Activated naive CD4-positive, alpha-beta T cell treated with anti-CD3 and anti-CD28 coated beads for 36 hours (primary cell): ENCODE measurements around the gene EIF4G1. TPM values are rescaled to one million over a fixed set of nuclear protein-coding genes. Genes with fewer than 3 reads are reported as not detected.
A peak's percentile ranks its signal among the peaks of the same experiment; 100 is the strongest.

Experiments used
- CTCF ChIA-PET: fragments of 350-600 bp; sonication (Branson Sonifier 250); formaldehyde crosslinking; loops from one replicate; lab custom pipeline; 2021; ENCODE audit warnings: antibody characterized with exemption; lab: Charles Lee
- DNase-seq: peaks from one replicate; pipeline ENCODE4 v3.0.0-alpha.2; 2020
- H3K27ac Mint-ChIP-seq: one replicate; pipeline ENCODE4 v1.8.0; 2021; ENCODE audit warnings: mild to moderate bottlenecking, mixed read lengths
- H3K27me3 Mint-ChIP-seq: one replicate; pipeline ENCODE4 v1.8.0; 2021; ENCODE audit warnings: low read depth, mixed read lengths
- H3K36me3 Mint-ChIP-seq: one replicate; pipeline ENCODE4 v1.8.0; 2021; ENCODE audit warnings: low read depth, mixed read lengths
- H3K4me1 Mint-ChIP-seq: one replicate; pipeline ENCODE4 v1.8.0; 2021; ENCODE audit warnings: low read depth, mixed read lengths
- H3K4me3 Mint-ChIP-seq: one replicate; pipeline ENCODE4 v1.8.0; 2021; ENCODE audit warnings: mild to moderate bottlenecking, moderate library complexity, mixed read lengths
- H3K9me3 Mint-ChIP-seq: one replicate; pipeline ENCODE4 v1.8.0; 2021; ENCODE audit warnings: mixed read lengths
- intact Hi-C: fragments of 100-400 bp; cut with micrococcal nuclease; formaldehyde crosslinking; loops from one replicate; pipeline ENCODE4 v1.15.1; 2023
- total RNA-seq, 2 experiments: library from RNA; stranded (reverse); gene quantifications; one replicate each; pipeline ENCODE4 v1.2.3, GENCODE V29; 2021

The EIF4G1 gene
- total RNA-seq, 2 experiments from 2014 or later, result 345 to 375 TPM

GRCh38 chr3:184349563-184350470 lies 35.4 kb downstream of the EIF4G1 start:
- H3K36me3 Mint-ChIP-seq, result peaks cover 4% of the 10 kb centered on the region
- H3K9me3 Mint-ChIP-seq, result no peaks in the 10 kb centered on the region
- no peak overlapping the region for H3K4me3 Mint-ChIP-seq
- no peak for DNase-seq
- no peaks in the 10 kb centered on the region for H3K4me1 Mint-ChIP-seq
- CTCF ChIA-PET, result interaction anchor here (0.9 to 1.0 kb wide), 2 partner anchors 11 kb away, joined by 3 read pairs; no protein-coding TSS in a partner anchor
- intact Hi-C loops, result no loop called here
- H3K27me3 Mint-ChIP-seq, result no peaks in the 10 kb centered on the region
- H3K27ac Mint-ChIP-seq, result no peak overlapping the region

DNA sequence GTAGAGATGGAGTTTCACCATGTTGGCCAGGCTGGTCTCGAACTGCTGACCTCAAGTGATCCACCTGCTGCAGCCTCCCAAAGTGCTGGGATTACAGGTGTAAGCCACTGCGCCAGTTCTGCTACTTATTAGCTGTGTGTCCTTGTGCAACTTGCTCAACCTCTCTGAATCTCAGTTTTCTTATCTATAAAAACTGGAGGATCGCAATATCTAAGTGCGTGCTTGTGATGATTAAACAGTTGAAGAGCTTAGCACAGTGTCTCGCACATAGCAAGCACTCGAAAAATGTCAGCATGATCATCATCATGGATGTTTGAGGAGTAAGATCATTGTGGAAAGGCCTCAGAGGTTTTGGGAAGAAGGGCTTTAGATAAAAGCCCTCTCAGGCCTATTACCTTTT lies 36.2 kb downstream of the EIF4G1 start:
- H3K36me3 Mint-ChIP-seq, result peaks cover 2% of the 10 kb centered on the region
- H3K4me1 Mint-ChIP-seq, result no peaks in the 10 kb centered on the region
- intact Hi-C loops, result no loop called here
- no peaks in the 10 kb centered on the region for H3K27me3 Mint-ChIP-seq
- H3K9me3 Mint-ChIP-seq, result no peaks in the 10 kb centered on the region
- no peak overlapping the region for H3K4me3 Mint-ChIP-seq
- CTCF ChIA-PET, result interaction anchor here (1.0 kb wide), 1 partner anchor 12 kb away, joined by 3 read pairs; no protein-coding TSS in a partner anchor
- H3K27ac Mint-ChIP-seq, result no peak overlapping the region
- DNase-seq, result no peak

DNA sequence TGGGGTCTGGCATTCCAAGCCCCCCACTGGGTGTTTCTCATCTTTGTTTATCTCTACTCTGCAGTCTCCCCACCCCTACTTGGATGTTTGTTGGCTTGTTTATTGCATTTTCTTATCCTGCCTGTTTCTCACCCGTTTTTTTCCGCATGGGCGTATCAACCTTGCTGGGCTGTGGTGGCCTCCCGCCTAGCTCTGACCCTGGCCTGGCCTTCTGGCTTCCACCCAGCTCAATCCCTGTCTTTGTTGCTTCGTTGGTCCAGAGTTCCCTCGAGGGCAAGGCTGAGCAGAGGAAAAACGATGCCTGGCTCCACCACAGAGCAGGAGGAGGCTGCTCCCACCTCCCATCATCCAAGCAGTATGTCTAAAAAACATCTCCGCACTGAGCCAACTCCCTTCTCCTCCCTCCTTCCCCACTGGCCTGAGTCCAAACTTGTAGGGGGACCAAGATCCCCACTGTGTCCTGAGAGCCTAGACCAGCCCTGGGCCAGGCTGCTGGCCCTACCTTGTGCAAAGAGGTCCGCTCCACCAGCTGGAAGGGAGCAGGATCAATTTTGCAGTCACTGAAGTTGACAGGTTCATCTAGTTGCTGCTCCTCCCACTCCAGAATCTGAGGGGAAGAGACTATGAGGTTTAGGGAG lies 37.2 kb downstream of the EIF4G1 start:
- Mint-ChIP-seq H3K27me3 (no peaks in the 10 kb centered on the region), H3K4me1 (no peaks in the 10 kb centered on the region)

GRCh38 chr3:184352149-184352785 lies 37.9 kb downstream of the EIF4G1 start:
- no peaks in the 10 kb centered on the region for H3K9me3 Mint-ChIP-seq
- no peak overlapping the region for H3K27ac Mint-ChIP-seq
- intact Hi-C loops, result no loop called here
- H3K27me3 Mint-ChIP-seq, result no peaks in the 10 kb centered on the region
- H3K36me3 Mint-ChIP-seq, result peaks cover 2% of the 10 kb centered on the region
- no peak for DNase-seq
- no peaks in the 10 kb centered on the region for H3K4me1 Mint-ChIP-seq
- no peak overlapping the region for H3K4me3 Mint-ChIP-seq
- CTCF ChIA-PET, result interaction anchor here (1.3 to 1.5 kb wide), 2 partner anchors 160 to 209 kb away, joined by 3 to 4 read pairs; partner anchors contain the start of gene EPHB3

More for the DNA sequence above, 37.2 kb downstream of the EIF4G1 start:
- H3K27ac Mint-ChIP-seq, result no peak overlapping the region
- H3K4me3 Mint-ChIP-seq, result no peak overlapping the region
- peaks cover 2% of the 10 kb centered on the region for H3K36me3 Mint-ChIP-seq
- DNase-seq, result no peak
- CTCF ChIA-PET, result no interaction called here
- intact Hi-C loops, result no loop called here
- H3K9me3 Mint-ChIP-seq, result no peaks in the 10 kb centered on the region

- Mint-ChIP-seq H3K27me3 (no peaks in the 10 kb centered on the region), H3K4me3 (no peak overlapping the region), H3K4me1 (no peaks in the 10 kb centered on the region), H3K36me3 (peaks cover 2% of the 10 kb centered on the region), H3K27ac (no peak overlapping the region), H3K9me3 (no peaks in the 10 kb centered on the region)
- DNase-seq, result no peak
- CTCF ChIA-PET, result interaction anchor here (0.7 to 2.4 kb wide), 12 partner anchors 9 to 209 kb away, joined by 3 to 12 read pairs (median 4); partner anchors contain the start of gene EPHB3
- intact Hi-C loops, result no loop called here
Measured at GRCh38 chr3:184352897-184353545, 38.6 kb downstream of the EIF4G1 start.

- DNase-seq, result no peak
- Mint-ChIP-seq H3K9me3 (no peaks in the 10 kb centered on the region), H3K36me3 (peaks cover 2% of the 10 kb centered on the region), H3K4me3 (no peak overlapping the region), H3K27ac (no peak overlapping the region), H3K4me1 (no peaks in the 10 kb centered on the region), H3K27me3 (no peaks in the 10 kb centered on the region)
- CTCF ChIA-PET, result interaction anchor here (0.6 to 2.4 kb wide), 23 partner anchors 8 to 457 kb away, joined by 3 to 12 read pairs (median 4); partner anchors contain the start of gene EPHB3
- intact Hi-C loops, result no loop called here
Measured at GRCh38 chr3:184353546-184353941, 39.1 kb downstream of the EIF4G1 start.

DNA sequence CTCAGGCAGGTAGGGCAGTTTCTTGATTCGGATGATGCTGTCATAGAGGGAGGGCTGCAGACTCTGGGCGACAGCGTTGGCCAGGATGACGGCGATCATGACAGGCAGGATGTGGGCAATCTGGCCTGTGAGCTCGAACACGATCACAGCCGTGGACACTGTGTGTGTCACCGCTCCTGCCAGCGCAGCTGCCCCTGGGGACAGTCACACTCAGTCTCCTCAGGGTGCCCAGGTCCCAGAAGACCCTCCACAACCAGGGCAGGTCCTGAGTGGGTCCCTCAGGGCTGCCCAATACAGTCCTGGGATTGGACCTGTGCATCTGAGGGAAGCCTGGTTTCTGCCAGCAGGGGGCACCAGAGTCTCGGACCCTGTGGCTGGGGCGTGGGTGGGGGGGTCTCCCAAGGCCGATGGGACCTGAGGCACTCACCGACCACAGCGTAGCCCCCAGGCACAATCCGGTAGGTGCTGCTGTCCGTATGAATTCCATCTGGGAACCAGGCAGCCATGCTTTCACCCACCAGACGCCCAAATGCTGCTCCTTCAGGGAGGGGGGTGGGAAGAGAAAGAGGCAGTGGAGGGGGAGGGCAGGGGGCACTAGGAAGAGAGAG lies 39.8 kb downstream of the EIF4G1 start:
- Mint-ChIP-seq H3K4me1 (no peaks in the 10 kb centered on the region), H3K27me3 (no peaks in the 10 kb centered on the region), H3K4me3 (no peak overlapping the region), H3K36me3 (peaks cover 2% of the 10 kb centered on the region), H3K9me3 (no peaks in the 10 kb centered on the region), H3K27ac (no peak overlapping the region)
- CTCF ChIA-PET, result interaction anchor here (0.6 to 2.4 kb wide), 21 partner anchors 8 to 458 kb away, joined by 3 to 12 read pairs (median 4); no protein-coding TSS in a partner anchor
- intact Hi-C loops, result loop anchor here (1.0 kb wide), 2 partner anchors 159 to 190 kb away; no protein-coding TSS in a partner anchor
- peak; percentile 76 for DNase-seq

GRCh38 chr3:184354754-184355153 lies 40.3 kb downstream of the EIF4G1 start:
- no peak overlapping the region for H3K27ac Mint-ChIP-seq
- DNase-seq, result no peak
- intact Hi-C loops, result loop anchor here (1.0 kb wide), 2 partner anchors 159 to 190 kb away; no protein-coding TSS in a partner anchor
- H3K9me3 Mint-ChIP-seq, result no peaks in the 10 kb centered on the region
- H3K4me1 Mint-ChIP-seq, result no peaks in the 10 kb centered on the region
- no peak overlapping the region for H3K4me3 Mint-ChIP-seq
- H3K27me3 Mint-ChIP-seq, result no peaks in the 10 kb centered on the region
- peaks cover 2% of the 10 kb centered on the region for H3K36me3 Mint-ChIP-seq
- CTCF ChIA-PET, result interaction anchor here (1.0 to 2.4 kb wide), 6 partner anchors 17 to 187 kb away, joined by 3 to 12 read pairs (median 5); partner anchors contain the start of gene FAM131A

DNA sequence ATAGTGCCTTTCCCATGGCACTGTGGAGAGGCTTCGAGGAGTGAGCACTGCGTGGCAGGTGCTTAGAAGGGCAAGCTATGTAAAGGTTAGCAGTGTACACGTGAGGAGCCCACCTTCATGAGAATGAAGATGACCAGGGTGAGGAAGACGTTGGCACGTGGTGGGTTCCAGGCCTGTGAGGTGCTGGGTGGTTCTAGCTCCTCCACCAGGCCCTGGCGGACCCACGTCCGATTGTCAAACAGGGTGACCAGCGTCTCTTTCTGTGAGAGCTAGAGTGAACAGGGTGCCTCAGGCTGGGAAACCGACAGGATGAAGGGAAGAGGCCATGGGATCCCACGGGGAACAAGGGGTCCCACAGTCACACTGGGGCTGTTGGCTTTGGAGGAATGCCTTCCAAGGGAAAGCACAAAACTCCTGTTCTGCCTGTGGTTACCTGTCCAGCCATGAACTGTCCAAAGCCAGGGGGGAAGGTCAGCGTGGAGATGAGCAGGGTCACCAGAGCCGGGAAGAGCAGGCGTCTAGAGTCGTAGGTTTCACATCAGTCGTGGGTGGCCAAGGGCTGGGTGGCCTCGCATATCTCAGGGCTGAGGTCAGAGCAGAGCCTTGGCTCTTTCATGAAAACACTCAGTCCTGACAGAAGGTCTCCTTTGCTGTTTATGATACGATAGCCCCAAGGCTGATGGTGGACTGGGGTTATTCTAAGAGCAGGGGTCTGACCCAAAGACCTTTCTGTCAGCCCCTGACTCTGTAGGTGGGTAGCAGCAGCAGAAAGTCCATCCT lies 41.0 kb downstream of the EIF4G1 start:
- H3K9me3 Mint-ChIP-seq, result no peaks in the 10 kb centered on the region
- no peaks in the 10 kb centered on the region for H3K27me3 Mint-ChIP-seq
- intact Hi-C loops, result no loop called here
- no peak for DNase-seq
- no peak overlapping the region for H3K27ac Mint-ChIP-seq
- peaks cover 2% of the 10 kb centered on the region for H3K4me1 Mint-ChIP-seq
- peaks cover 2% of the 10 kb centered on the region for H3K36me3 Mint-ChIP-seq
- CTCF ChIA-PET, result interaction anchor here (0.7 to 2.4 kb wide), 6 partner anchors 17 to 186 kb away, joined by 3 to 12 read pairs (median 4); partner anchors contain the start of gene FAM131A
- H3K4me3 Mint-ChIP-seq, result no peak overlapping the region

DNA sequence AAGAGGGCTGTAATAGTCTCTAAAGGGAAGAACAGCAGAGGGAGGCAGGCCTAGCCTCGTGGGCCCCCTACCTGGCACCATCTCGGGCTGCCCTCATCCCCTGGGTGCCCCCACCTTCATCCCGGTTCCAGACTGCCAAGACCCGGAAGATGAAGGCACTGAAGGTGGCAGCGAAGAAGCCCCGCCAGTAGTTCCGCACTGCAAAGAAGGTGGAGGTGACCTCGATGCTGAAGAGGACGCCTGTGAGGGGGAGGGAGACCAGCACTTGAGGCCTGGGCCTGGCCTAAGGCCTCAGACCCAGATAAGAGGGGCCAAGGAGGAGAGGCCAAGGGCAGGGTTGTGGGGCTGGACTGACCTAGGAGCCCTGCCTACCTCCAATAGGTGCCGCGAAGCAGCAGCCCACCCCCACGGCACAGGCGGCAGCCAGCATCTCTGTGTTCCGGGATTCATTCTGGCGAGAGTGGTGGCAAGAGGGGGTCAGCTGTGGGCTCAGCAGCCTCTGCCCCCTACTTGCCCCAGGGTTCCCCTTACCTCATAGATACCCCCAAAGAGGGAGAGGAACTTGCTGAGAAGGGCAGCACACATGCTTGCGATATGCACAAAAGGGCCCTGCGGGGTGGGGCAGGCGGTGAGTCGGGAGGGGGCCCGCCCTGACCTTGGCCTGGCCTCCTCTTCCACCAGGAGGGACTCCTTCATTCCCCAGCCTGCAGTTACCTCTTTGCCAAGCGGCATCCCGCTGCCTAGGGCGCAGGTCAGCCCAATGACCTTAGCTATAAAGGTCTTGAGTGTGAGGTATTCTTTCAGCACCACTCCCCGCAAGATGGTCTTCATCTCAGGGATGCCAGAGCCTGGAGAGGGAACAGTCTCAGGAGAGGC lies 43.1 kb downstream of the EIF4G1 start:
- CTCF ChIA-PET, result interaction anchor here (0.6 kb wide), 1 partner anchor 323 kb away, joined by 5 read pairs; no protein-coding TSS in a partner anchor
- intact Hi-C loops, result no loop called here
- Mint-ChIP-seq H3K4me3 (no peak overlapping the region), H3K9me3 (no peaks in the 10 kb centered on the region), H3K4me1 (peaks cover 6% of the 10 kb centered on the region), H3K27me3 (no peaks in the 10 kb centered on the region), H3K36me3 (peaks cover 2% of the 10 kb centered on the region), H3K27ac (no peak overlapping the region)
- no peak for DNase-seq
